Medulla oblongata (tissue), 1 donor: Measurements from ENCODE around the gene SH3PXD2A.

Source experiments
- DNase-seq: peaks from one replicate; pipeline ENCODE4 v3.0.0-alpha.2; 2015; ENCODE audit errors: extremely low spot score

The SH3PXD2A gene

GRCh38 chr10:103706762-103707161 lies 148.6 kb downstream of the SH3PXD2A start:
- DNase-seq, result no peak

- DNase-seq, result no peak
These were observed 149.3 kb downstream of the SH3PXD2A start for GRCh38 chr10:103706047-103706446.

GRCh38 chr10:103703941-103704919 lies 151.1 kb downstream of the SH3PXD2A start:
- no peak for DNase-seq

- no peak for DNase-seq
These were observed 153.8 kb downstream of the SH3PXD2A start for GRCh38 chr10:103701380-103702222.

GRCh38 chr10:103700436-103700715 lies 155.0 kb downstream of the SH3PXD2A start:
- no peak for DNase-seq

- peak; percentile 90 for DNase-seq
These were observed 155.6 kb downstream of the SH3PXD2A start for GRCh38 chr10:103699611-103700435.

- DNase-seq, result no peak
These were observed 157.1 kb downstream of the SH3PXD2A start for GRCh38 chr10:103698266-103698665.

GRCh38 chr10:103697787-103698186 lies 157.6 kb downstream of the SH3PXD2A start:
- DNase-seq, result no peak

GRCh38 chr10:103696411-103697145 lies 158.8 kb downstream of the SH3PXD2A start:
- DNase-seq, result no peak

GRCh38 chr10:103696094-103696410 lies 159.3 kb downstream of the SH3PXD2A start:
- no peak for DNase-seq

- DNase-seq, result no peak
These were observed 159.8 kb downstream of the SH3PXD2A start for GRCh38 chr10:103695584-103696005.

- no peak for DNase-seq
These were observed 161.6 kb downstream of the SH3PXD2A start for GRCh38 chr10:103693812-103694205.

- no peak for DNase-seq
These were observed 162.2 kb downstream of the SH3PXD2A start for GRCh38 chr10:103692952-103693811.

GRCh38 chr10:103692436-103692951 lies 162.9 kb downstream of the SH3PXD2A start:
- no peak for DNase-seq

- no peak for DNase-seq
These were observed 163.5 kb downstream of the SH3PXD2A start for GRCh38 chr10:103691723-103692435.

GRCh38 chr10:103691267-103691666 lies 164.1 kb downstream of the SH3PXD2A start:
- DNase-seq, result no peak

- DNase-seq, result peak; percentile 84
These were observed 165.1 kb downstream of the SH3PXD2A start for GRCh38 chr10:103690281-103690680.

- no peak for DNase-seq
These were observed 166.9 kb downstream of the SH3PXD2A start for GRCh38 chr10:103688491-103688890.

GRCh38 chr10:103687718-103688117 lies 167.7 kb downstream of the SH3PXD2A start:
- DNase-seq, result no peak
